ENCODE results near the gene CDH16. TPM values are rescaled to one million over a fixed set of nuclear protein-coding genes. Genes with fewer than 3 reads are reported as not detected.
A peak's percentile ranks its signal among the peaks of the same experiment; 100 is the strongest.
"Not testable (repeated sequence)": the region's sequence is repeated elsewhere in the genome, so short reads cannot be mapped to it uniquely, and the experiment has no call there.

The CDH16 gene
- total RNA-seq, 1 donor from 2014 or later, result not detected

DNA sequence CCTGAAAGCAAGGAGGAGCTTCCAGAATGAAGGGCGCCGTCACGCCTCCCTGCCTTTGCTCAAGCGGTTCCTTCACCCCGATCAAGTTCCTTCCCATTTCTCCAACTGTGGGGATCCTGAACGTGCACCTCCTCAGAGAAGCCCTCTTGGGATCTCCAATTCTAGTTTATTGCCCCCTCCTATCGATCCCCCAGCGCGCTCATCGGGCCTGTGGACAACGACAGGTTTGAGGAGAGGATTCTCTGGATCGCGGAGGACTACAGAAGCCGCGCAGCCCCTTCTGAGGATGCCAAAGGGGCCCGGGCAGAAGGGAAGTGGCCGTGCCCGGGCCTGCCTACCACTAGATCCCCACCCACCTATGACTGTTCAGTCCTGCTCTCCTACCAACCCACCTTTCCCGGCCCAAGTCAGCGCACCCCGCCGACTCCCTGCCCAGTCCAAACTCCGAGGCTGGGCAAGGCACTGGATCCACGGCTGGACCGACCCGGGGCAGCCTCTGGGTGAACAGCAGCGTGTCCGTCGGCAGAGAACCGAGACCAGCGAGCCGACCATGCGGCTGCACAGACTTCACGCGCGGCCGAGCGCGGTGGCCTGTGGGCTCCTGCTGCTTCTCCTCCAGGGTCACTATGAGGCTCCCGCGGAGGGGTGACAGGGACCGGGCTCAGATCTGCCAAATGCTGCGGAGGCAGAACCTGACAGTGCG, 29.6 kb upstream of the CDH16 start:
- H3K27me3 Mint-ChIP-seq (ENCODE audit: low read depth), result peaks cover 5% of the 10 kb centered on the region
- H3K4me3 Mint-ChIP-seq, result no peak overlapping the region
- peaks cover 8% of the 10 kb centered on the region for H3K9me3 Mint-ChIP-seq
- no peaks in the 10 kb centered on the region for H3K36me3 Mint-ChIP-seq
- H3K27ac Mint-ChIP-seq, result no peak overlapping the region
- no peak for DNase-seq (ENCODE audit: low spot score in 2 of 2, unreplicated experiment in 2 of 2)
- TF ChIP-seq, protein P1, sequence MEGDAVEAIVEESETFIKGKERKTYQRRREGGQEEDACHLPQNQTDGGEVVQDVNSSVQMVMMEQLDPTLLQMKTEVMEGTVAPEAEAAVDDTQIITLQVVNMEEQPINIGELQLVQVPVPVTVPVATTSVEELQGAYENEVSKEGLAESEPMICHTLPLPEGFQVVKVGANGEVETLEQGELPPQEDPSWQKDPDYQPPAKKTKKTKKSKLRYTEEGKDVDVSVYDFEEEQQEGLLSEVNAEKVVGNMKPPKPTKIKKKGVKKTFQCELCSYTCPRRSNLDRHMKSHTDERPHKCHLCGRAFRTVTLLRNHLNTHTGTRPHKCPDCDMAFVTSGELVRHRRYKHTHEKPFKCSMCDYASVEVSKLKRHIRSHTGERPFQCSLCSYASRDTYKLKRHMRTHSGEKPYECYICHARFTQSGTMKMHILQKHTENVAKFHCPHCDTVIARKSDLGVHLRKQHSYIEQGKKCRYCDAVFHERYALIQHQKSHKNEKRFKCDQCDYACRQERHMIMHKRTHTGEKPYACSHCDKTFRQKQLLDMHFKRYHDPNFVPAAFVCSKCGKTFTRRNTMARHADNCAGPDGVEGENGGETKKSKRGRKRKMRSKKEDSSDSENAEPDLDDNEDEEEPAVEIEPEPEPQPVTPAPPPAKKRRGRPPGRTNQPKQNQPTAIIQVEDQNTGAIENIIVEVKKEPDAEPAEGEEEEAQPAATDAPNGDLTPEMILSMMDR (IDR thresholded peaks at IDR 0.05; ENCODE audit: unreplicated experiment), result no peak
- no peaks in the 10 kb centered on the region for H3K4me1 Mint-ChIP-seq

DNA sequence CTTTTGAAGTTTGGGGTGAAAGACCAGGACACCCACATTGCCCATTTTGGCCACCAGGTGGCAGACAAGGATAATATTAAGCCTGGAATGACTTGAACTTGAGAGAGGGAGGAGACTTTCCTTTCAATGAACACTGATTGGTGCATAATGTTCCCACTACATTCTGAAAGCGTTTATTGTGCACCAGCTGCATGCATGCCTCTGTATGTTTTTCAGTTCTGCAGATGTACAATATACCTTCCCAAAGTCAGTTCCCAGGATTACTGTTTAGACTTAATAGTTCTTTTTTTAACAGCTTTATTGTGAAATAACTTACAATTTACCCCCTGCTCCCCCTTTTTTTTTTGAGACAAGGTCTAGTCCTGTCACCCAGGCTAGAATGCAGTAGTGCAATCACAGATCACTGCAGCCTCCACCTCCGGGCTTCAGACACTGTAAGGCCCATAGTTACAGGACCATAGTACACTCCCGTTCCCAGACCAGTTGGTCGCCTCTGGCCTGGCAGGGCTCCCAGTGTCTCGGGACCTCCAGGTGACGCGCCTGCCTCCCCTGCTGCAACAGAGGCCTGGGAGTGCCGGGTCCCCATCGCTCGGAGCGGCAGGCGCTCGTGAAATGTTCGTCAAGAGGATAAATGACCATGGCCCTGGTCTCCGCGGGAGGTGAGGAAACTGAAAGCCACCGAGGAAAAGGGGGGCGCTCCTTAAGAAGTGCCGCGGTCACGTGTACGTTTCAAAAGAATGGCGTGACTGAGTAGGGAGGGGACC, 28.8 kb upstream of the CDH16 start:
- Mint-ChIP-seq H3K36me3 (peaks cover 6% of the 10 kb centered on the region), H3K27me3 (ENCODE audit: low read depth) (peaks cover 5% of the 10 kb centered on the region), H3K4me1 (no peaks in the 10 kb centered on the region), H3K9me3 (peaks cover 8% of the 10 kb centered on the region), H3K4me3 (no peak overlapping the region), H3K27ac (no peak overlapping the region)
- DNase-seq (ENCODE audit: low spot score in 2 of 2, unreplicated experiment in 2 of 2), result peak in 1 of 2 experiments; percentile 79
- TF ChIP-seq, protein P1 (IDR thresholded peaks at IDR 0.05; ENCODE audit: unreplicated experiment), result peak; percentile 93

DNA sequence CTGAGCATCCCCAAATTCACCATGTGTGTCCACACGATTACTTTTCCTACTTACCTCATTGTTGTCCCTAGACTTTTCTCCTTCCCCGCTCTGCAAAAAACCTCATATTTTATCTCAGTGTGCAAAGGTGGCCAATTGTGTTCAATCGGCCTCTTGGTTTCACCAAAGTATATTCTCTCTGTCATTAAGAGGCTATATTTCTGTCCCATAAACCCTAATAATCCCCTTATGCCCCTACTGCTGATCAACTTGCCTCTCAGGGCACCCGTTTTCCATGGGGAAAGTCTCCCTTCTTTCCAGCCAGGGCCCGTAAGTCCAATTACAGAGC, 28.3 kb upstream of the CDH16 start:
- Mint-ChIP-seq H3K4me3 (no peak overlapping the region), H3K9me3 (peaks cover 8% of the 10 kb centered on the region), H3K4me1 (no peaks in the 10 kb centered on the region), H3K27ac (no peak overlapping the region), H3K36me3 (peaks cover 12% of the 10 kb centered on the region), H3K27me3 (ENCODE audit: low read depth) (peaks cover 5% of the 10 kb centered on the region)
- DNase-seq (ENCODE audit: low spot score in 2 of 2, unreplicated experiment in 2 of 2), result no peak
- TF ChIP-seq, protein P1 (IDR thresholded peaks at IDR 0.05; ENCODE audit: unreplicated experiment), result no peak

DNA sequence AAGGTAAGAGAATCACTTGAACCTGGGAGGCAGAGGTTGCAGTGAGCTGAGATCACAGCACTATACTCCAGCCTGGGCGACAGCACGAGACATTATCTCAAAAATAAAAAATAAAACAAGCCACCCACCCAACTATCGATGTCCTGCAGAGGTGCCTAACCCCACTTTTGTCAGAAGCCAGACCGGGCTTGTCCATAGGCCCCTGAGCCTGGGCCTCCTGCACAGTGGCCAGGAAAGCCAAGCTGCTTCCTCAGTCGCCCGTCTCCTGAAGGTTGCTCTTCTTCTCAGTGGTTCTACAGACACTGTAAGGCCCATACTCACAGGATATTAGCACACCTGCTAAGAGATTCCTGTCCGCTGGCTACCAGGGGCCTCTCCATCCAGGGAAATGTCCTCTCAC, 27.9 kb upstream of the CDH16 start:
- Mint-ChIP-seq H3K4me1 (no peaks in the 10 kb centered on the region), H3K27ac (no peak overlapping the region), H3K4me3 (no peak overlapping the region), H3K9me3 (peaks cover 5% of the 10 kb centered on the region), H3K27me3 (ENCODE audit: low read depth) (peaks cover 5% of the 10 kb centered on the region), H3K36me3 (peaks cover 15% of the 10 kb centered on the region)
- TF ChIP-seq, protein P1 (IDR thresholded peaks at IDR 0.05; ENCODE audit: unreplicated experiment), result no peak
- DNase-seq (ENCODE audit: low spot score in 2 of 2, unreplicated experiment in 2 of 2), result no peak

DNA sequence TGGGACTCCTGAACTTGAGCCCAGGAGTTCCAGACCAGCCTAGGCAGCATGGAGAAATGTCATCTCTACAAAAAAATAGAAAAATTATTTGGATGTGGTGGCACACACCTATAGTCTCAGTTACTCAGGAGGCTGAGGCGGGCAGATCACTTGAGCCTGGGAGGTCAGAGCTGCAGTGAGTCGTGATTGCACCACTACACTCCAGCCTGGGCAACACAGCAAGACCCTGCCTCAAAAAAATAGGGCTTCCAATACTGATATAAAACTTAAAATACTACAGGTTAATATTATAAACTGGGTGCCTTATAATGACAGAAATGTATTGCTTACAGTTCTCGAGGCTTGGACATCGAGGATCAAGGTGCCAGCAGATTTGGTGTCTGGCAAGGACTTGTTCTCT, 27.3 kb upstream of the CDH16 start:
- H3K27ac Mint-ChIP-seq, result no peak overlapping the region
- DNase-seq (ENCODE audit: low spot score in 2 of 2, unreplicated experiment in 2 of 2), result no peak
- H3K27me3 Mint-ChIP-seq (ENCODE audit: low read depth), result peaks cover 5% of the 10 kb centered on the region
- peaks cover 15% of the 10 kb centered on the region for H3K36me3 Mint-ChIP-seq
- no peak overlapping the region for H3K4me3 Mint-ChIP-seq
- no peaks in the 10 kb centered on the region for H3K4me1 Mint-ChIP-seq
- H3K9me3 Mint-ChIP-seq, result no peaks in the 10 kb centered on the region
- TF ChIP-seq, protein P1 (IDR thresholded peaks at IDR 0.05; ENCODE audit: unreplicated experiment), result no peak

DNA sequence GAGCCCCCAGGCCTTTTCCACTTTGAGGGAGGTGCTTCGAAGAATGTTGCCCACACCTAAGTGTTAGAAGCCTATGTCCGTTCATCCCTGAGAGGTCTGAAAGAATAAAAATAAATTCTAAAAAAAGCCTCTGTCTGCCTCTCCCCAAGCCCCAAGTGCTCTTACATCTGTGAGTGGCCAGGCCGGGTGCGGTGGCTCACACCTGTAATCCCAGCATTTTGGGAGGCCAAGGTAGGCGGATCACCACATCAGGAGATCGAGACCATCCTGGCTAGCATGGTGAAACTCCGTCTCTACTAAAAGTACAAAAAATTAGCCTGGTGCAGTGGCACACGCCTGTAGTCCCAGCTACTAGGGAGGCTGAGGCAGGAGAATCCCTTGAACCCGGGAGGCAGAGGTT, 26.3 kb upstream of the CDH16 start:
- H3K9me3 Mint-ChIP-seq; DNase-seq (ENCODE audit: low spot score in 2 of 2, unreplicated experiment in 2 of 2); H3K27me3 Mint-ChIP-seq (ENCODE audit: low read depth); H3K27ac Mint-ChIP-seq; H3K4me1 Mint-ChIP-seq; H3K4me3 Mint-ChIP-seq: not testable (repeated sequence)
- H3K36me3 Mint-ChIP-seq, result peaks cover 15% of the 10 kb centered on the region
